NCI-H1694 (cell line): Measurements from ENCODE around the gene ETV6.

Experiments
- DNase-seq: peaks from one replicate; lab custom pipeline; 2025; lab: John Stamatoyannopoulos, UW

ETV6 gene

DNA sequence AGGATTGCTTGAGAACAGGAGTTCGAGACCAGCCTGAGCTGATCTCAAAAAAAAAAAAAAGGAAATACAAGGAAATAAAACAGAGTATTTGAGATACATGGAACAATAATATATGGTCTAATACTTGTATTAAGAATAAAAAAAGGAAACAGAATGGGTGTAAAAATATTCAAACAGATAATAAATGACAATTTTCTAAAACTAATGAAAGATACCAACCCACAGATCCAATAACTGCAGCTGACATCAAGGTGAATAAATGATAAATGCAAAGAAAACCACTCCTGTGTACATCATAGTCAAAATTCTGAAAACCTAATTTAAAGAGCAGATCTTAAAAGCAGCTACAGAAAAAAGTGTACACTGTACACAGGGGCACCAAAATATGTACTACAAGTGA is 4.1 kb upstream of the ETV6 start:
- no peak for DNase-seq

DNA sequence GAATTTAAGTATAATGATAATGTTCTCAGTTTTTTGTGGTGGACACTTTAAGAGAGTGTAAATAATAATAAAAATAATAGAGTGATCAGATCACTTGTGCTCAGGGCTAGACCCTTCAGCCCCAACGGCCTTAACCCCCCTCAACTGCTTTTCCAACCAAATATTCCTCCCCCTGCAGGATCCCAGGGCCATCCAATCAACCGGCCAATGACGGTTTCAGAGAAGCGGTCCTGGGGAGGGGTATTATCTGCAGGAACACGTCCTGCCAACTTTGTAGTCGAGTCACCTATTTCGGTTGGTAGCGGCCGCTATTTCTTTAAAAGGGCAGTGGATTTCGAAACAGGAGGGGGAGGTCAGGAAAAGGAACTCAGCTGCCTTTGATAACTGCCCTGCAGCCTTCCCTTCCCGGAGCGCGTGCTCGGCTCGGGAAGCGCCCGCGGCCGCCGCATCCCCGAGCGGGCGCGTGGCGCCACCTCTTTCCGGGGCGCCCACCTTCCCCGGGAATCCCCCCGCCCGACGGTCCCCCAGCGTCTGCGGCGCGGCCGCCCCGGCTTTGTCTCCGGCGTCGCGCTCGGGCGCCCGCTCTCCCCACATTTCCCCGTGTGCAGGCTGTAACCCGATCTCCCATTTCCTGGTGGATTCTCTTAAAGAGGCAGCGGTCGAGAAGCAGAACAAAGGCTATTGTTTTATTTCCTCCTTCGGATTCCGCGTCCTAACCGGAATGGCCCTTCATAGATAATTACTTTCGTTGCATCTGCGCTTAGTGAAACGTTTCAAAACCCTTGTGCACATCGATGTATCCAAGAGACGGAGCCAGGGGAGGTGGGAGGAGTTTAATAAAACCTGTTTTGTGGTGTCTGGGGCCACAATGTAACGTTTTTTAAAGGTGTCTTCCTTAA is 711 bp upstream of the ETV6 start:
- peak; percentile 61 for DNase-seq

DNA sequence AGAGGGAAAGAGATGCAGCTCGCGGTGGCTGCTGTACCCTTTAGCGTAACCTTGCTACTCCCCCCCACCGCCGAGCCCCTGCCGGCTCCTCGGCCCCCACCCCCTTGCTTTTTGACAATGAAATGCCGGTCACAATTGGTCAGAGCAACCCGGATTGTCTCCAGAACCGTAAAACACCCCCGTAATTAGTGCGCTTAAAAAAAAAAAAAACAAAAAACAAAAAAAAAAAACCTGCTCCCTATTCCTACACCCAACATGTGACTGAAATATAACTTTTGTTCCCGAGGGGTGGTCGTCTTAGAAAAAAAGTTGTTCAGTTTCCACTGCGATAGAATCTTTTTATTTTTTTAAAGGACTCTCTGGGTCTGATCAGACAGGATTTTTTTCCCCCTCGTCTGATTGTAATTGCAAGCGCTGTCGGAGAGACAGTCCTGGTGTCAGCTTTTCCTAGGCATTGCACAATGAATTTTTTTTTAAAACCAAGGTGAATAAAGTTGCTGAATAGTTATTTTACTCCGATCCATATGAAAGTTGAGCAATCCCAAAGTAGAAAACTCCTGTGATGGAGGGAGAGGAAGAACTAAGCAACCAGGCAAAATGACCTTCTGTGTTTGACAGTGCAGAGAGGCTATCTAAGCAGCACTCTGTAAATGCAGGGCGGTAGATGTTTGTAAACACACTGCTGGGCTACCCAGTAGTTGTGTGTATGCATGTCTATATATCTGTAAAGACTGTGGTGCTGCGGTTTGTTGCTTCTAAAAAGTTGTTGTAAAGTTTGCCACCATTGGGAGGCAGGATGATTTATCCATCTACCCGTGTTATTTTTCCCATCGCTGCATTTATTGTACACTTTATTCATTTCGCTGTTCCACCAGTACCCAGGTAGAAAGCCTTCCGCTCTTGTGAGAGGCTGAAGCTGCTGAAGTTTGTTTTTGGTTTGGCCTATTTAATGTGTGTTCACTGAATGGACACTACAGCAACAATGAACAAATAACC is 1.1 kb downstream of the ETV6 start:
- DNase-seq = peak; percentile 17

DNA sequence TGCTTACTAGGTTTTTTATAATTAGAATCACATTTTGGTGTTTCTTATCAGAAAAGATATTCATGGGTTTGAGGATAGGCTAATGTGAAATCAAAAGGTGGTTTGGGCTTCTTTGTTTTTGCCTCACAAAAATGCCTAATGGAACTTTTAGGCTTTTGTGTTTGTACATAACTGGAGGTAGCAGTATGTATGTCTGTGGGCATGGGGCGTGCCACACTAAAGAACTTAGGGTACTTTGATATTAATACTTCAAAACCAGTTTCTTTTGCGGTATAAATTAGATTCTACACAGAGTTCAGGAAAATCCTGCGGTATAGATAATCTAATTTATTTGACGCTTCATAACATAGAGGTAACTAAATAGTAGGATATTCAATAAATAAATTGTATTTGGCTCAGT is 1.9 kb downstream of the ETV6 start:
- no peak for DNase-seq

- DNase-seq = no peak
Observed at GRCh38 chr12:11651785-11652184, 2.3 kb downstream of the ETV6 start.

DNA sequence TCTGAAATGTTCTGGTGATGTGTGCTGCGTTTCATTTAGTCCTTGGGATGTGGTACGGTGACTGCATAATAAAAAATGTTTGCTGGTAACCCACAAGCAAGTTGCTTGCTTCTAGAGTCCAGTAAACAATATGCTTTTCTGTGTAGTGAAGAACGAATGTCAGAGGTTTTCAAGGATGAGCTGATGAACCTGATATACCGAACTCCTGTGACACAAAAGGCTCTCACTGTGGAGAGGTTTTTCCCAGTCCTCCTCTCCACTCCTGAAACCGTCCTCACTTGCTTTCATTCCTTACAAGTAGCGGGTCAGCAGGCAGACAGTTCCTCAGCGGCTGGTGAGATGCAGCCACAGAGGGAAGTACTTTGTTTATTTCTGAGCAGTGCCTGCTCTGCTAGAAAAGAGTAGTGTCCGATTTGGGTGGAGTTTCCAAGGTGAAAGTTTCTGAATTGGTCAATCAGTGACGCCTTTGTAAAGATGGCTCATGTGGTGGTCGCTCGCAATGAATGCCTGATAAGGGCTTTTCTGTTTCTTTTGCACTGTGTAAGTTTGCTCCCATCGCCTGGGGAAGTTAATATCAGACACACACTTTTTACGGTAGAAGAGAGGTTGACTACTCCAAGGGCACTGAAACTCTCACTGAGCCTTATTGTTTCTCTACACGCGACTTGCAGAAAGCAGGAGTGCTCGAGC is 3.0 kb downstream of the ETV6 start:
- no peak for DNase-seq

DNA sequence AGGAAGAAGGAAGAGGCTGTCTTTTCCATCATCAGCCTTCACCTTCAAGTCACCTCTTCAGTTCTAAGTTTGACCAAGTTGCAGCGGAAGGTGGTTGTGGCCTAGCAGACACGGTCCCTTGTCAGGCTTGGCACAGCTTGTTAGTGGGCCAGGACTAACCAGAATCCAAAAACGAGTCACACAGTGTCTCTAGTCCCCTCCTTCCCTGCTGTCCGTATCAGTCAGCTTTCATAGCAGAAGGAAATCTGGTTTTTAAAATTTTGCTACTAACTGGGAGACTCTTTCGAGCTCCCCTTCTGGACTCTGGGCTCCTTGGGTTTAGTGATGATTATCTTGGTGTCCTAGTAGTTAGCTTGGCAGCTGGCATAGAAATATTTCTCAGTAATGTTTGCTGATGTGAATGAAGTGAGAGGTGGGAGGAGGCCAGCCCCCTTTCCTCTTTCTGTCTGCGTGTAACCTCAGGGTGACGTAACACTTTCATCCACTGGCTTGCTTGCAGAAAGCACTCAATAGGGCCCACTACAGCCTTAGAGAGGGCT is 3.8 kb downstream of the ETV6 start:
- DNase-seq = no peak

GRCh38 chr12:11654338-11654737 is 4.9 kb downstream of the ETV6 start:
- DNase-seq = no peak

- no peak for DNase-seq
Observed at GRCh38 chr12:11654802-11655201, 5.3 kb downstream of the ETV6 start.

DNA sequence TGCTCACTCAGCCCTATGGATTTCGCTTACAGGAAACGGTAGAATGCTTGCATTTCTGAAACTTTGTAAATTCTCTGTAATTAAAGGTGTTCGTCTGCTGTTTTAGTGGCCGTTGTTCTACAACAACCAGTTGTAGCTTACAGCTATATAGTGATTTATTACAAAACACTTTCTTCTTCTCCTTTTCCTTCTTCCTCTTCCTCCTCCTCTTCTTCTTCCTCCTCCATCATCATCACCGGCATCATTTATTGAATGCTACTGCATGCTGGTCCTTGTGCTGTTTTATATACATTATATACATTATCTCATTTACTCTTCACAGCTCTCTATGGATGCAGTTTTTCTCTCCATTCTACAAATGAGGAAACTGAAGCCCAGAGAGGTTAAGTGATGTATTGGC is 6.4 kb downstream of the ETV6 start:
- no peak for DNase-seq

GRCh38 chr12:11656550-11656949 is 7.1 kb downstream of the ETV6 start:
- DNase-seq = no peak

DNA sequence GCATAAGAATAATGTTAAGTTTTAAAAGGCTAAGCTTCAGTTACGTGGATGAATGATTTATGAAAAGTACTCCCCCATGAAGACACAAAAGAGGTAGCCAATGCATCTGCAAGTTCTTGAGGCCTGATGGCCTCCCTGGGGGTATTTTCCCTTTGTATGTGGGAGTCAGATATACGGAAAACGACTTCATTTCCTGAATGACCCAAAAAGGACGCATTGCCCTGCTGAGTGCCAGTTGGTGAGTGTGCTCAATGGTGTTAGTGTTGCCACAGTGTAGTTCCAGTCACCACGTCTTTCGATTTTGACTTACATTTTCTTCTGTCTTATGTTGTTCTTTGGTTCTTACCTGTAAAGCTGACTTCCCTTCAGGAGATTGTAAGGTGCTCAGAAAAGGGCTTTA is 8.0 kb downstream of the ETV6 start:
- no peak for DNase-seq

- DNase-seq = no peak
Observed at GRCh38 chr12:11658791-11659190, 9.3 kb downstream of the ETV6 start.

DNA sequence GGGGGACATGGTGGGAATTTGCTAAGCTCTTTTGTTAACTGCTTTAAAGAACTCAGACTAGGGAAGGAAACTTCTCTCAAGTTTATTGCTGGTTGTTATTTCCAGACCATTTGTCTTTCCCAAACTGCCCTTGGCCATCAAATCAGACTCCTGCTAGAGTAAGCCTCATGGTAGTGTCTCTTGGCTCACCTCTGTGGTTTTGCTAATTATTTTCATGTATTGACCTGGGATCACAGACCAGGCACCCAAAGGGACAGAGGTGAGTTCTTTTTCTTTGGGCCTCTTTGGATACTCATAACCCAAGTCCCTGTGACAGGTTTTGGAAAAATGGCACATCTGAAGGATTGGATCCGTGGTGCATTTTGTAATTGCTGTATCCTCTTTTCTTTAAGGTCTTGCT is 11.2 kb downstream of the ETV6 start:
- no peak for DNase-seq

DNA sequence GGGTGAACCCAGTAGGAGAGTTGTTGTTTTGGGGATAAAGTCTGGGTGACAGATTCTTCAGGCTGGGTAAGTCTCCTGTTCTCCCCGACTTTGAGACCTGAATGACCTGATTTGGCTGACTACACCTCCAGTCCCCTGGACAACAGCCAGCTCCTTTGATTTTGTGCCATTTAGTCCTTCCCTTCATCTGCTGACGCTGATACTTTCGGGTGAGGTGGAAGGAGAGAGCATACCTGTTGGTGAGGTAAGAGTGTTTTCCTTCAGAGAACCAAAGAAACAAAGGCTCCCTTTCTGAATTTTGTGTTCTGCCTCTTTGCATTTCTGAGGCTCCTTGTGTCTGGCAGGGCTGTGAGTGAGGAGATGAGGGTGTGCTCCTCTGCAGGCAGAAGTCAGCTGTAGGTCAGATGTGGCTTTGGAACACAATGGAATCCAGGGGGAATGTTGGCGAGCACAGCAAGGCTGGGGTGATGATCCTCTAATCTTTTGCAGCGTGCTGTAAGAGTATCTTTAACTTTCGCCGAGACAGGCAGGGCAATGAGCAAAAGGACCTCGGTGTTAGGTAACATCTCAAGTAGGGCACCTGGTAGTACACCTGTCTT is 12.1 kb downstream of the ETV6 start:
- DNase-seq = no peak

- DNase-seq = no peak
Observed at GRCh38 chr12:11662369-11662768, 12.9 kb downstream of the ETV6 start.

GRCh38 chr12:11663130-11663529 is 13.7 kb downstream of the ETV6 start:
- no peak for DNase-seq

- DNase-seq = no peak
Observed at GRCh38 chr12:11664101-11664500, 14.6 kb downstream of the ETV6 start.

DNA sequence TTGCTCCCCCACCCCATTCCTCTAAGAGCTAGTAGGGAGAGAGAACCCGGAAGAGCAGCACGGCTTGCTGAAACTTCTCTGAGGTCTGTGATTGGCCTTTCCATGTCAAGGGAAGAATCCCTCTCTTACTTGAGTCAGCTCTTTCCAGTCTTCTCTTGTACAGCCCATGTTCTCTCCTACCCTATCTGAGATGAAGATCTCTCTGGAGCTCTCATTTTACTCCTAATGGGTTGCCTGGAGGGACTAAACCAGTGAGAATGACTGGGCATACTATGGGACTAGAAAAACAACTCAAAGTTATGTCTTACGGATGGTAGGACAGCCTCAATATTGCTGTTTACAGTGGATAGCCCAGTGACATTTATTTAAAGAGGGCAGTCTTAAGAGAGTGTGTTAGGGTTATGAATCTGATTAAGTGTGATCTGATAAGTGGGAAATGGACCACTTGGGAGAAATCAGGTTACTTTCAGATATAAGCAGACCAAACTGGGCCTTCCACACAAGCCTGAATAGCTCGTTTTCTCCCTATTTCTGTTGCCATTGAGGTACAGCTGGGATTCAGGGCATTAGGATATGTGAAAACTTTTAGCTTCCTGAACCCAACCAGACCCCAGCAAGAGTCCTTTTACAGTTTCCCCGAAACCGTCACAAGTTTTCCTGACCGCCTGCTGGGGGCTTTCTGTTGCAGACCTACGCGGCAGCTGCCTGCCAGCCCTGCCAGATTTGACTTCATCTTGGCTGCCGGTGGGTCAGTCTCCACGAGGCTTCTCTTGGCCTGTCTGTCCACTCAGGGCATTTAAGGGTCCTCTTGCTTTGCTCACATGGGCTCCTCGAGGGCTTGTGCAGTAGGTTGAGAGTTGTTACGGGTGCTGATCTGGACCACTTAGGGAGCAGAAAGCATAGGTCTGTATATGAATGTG is 16.9 kb downstream of the ETV6 start:
- DNase-seq = no peak

- no peak for DNase-seq
Observed at GRCh38 chr12:11667171-11667570, 17.7 kb downstream of the ETV6 start.
